Measurements from ENCODE around the gene AGPAT1. TPM values are rescaled to one million over a fixed set of nuclear protein-coding genes. Genes with fewer than 3 reads are reported as not detected.
A peak's percentile ranks its signal among the peaks of the same experiment; 100 is the strongest.

Gene AGPAT1
- total and polyA plus RNA-seq, 2 of the 13 experiments (the other 11 are each of a cell fraction or from before 2014, with no cell fraction given), result 51.3 to 139 TPM

- TF ChIP-seq THYN1 (CRISPR knock-in tag; IDR thresholded peaks at IDR 0.05; ENCODE audit: borderline replicate concordance, low read depth) (no peak), PATZ1 (CRISPR knock-in tag; IDR thresholded peaks at IDR 0.05) (peak; percentile 97), PLSCR1 (CRISPR knock-in tag; IDR thresholded peaks at IDR 0.05; ENCODE audit: borderline replicate concordance) (no peak), HES4 (CRISPR knock-in tag; IDR thresholded peaks at IDR 0.05; ENCODE audit: borderline replicate concordance) (0 out of 2 replicates have a peak, but pooled peaks have one; percentile 49), ZNF496 (CRISPR knock-in tag; IDR thresholded peaks at IDR 0.05; ENCODE audit: insufficient replicate concordance) (no peak), MIXL1 (CRISPR knock-in tag; IDR thresholded peaks at IDR 0.05) (0 out of 2 replicates have a peak, but pooled peaks have one; percentile 44), HNRNPL (IDR thresholded peaks at IDR 0.05; ENCODE audit: low read depth, low read length) (no peak), ZNF432 (CRISPR knock-in tag; IDR thresholded peaks at IDR 0.05; ENCODE audit: borderline replicate concordance) (no peak), ZNF841 (CRISPR knock-in tag; IDR thresholded peaks at IDR 0.05; ENCODE audit: borderline replicate concordance) (no peak), ZNF230 (CRISPR knock-in tag; IDR thresholded peaks at IDR 0.05) (peak; percentile 76; the same call in 1 of the 2 replicates), ARID2 (CRISPR knock-in tag; IDR thresholded peaks at IDR 0.05; ENCODE audit: borderline replicate concordance) (no peak; the same call in 1 of the 2 replicates), HMGA1 (CRISPR knock-in tag; conservative IDR thresholded peaks at IDR 0.05) (no peak), NFE2L2 (IDR thresholded peaks at IDR 0.05; ENCODE audit: low read length) (no peak), KLF9 (CRISPR knock-in tag; IDR thresholded peaks at IDR 0.05; ENCODE audit: low read depth) (peak; percentile 81; the same call in 1 of the 2 replicates), SALL2 (CRISPR knock-in tag; IDR thresholded peaks at IDR 0.05) (peak; percentile 70; the same call in 1 of the 2 replicates), TERF1 (CRISPR knock-in tag; IDR thresholded peaks at IDR 0.05) (no peak), ZNF800 (CRISPR knock-in tag; IDR thresholded peaks at IDR 0.05) (no peak; the same call in 1 of the 2 replicates), NCOA5 (CRISPR knock-in tag; IDR thresholded peaks at IDR 0.05) (peak; percentile 92; the same call in 1 of the 2 replicates), ZBTB43 (CRISPR knock-in tag; conservative IDR thresholded peaks at IDR 0.05) (no peak; the same call in 1 of the 2 replicates), ZSCAN5A (CRISPR knock-in tag; IDR thresholded peaks at IDR 0.05; ENCODE audit: borderline replicate concordance) (no peak)
Measured at GRCh38 chr6:32195902-32196681, 20.2 kb upstream of the AGPAT1 start (continued).
